Trophoblast cell (in vitro differentiated cells and primary cell): ENCODE data around the gene PCLAF.

Experiments
- DNase-seq, 2 donors: peaks; one replicate each; pipeline ENCODE4 v3.0.0-alpha.2; 2016
- H2AFZ ChIP-seq: 2 replicates; pipeline ENCODE4 v1.6.1; 2013; ENCODE audit warnings: low read length, moderate library complexity, mild to moderate bottlenecking; ENCODE audit not compliant: insufficient read depth, poor library complexity
- H2AK5ac ChIP-seq: 2 replicates; pipeline ENCODE4 v1.6.1; 2013; ENCODE audit warnings: mild to moderate bottlenecking, low read length
- H2BK120ac ChIP-seq: 2 replicates; pipeline ENCODE4 v1.6.1; 2013; ENCODE audit warnings: low read length, mild to moderate bottlenecking, moderate library complexity; ENCODE audit not compliant: insufficient read depth, poor library complexity
- H2BK12ac ChIP-seq: 2 replicates; pipeline ENCODE4 v1.6.1; 2013; ENCODE audit warnings: mild to moderate bottlenecking, low read length, moderate library complexity
- H2BK5ac ChIP-seq: 2 replicates; pipeline ENCODE4 v1.6.1; 2013; ENCODE audit warnings: low read length, low read depth, moderate library complexity, mild to moderate bottlenecking; ENCODE audit not compliant: poor library complexity
- H3K14ac ChIP-seq: 2 replicates; pipeline ENCODE4 v1.6.1; 2013; ENCODE audit warnings: mild to moderate bottlenecking, low read length
- H3K18ac ChIP-seq: 2 replicates; pipeline ENCODE4 v1.6.1; 2013; ENCODE audit warnings: mild to moderate bottlenecking, low read length
- H3K23ac ChIP-seq: 2 replicates; pipeline ENCODE4 v1.6.1; 2013; ENCODE audit warnings: low read length
- H3K27ac ChIP-seq: 2 replicates; pipeline ENCODE4 v1.5.1; 2013; ENCODE audit warnings: low read depth, mild to moderate bottlenecking, inconsistent platforms, low read length, moderate library complexity
- H3K27me3 ChIP-seq: 2 replicates; pipeline ENCODE4 v1.6.1; 2013; ENCODE audit warnings: inconsistent platforms, mild to moderate bottlenecking, low read length, moderate library complexity; ENCODE audit not compliant: insufficient read depth
- H3K36me3 ChIP-seq, 2 experiments: 1 replicate in 1 of 2; 2 replicates in 1 of 2; pipeline ENCODE4 v1.6.1; 2013; ENCODE audit warnings: low read length in 2 of 2, mild to moderate bottlenecking in 2 of 2, moderate library complexity in 1 of 2; ENCODE audit not compliant: insufficient read depth in 2 of 2, control insufficient read depth in 1 of 2
- H3K4ac ChIP-seq: 2 replicates; pipeline ENCODE4 v1.6.1; 2013; ENCODE audit warnings: low read depth, mild to moderate bottlenecking, low read length, moderate library complexity
- H3K4me1 ChIP-seq, 2 experiments: 1 replicate in 1 of 2; 2 replicates in 1 of 2; pipeline ENCODE4 v1.6.1; 2013; ENCODE audit warnings: low read length in 2 of 2, mild to moderate bottlenecking in 2 of 2, moderate library complexity in 1 of 2; ENCODE audit not compliant: insufficient read depth in 2 of 2, control insufficient read depth in 1 of 2
- H3K4me2 ChIP-seq: 2 replicates; pipeline ENCODE4 v1.6.1; 2013; ENCODE audit warnings: inconsistent platforms, mild to moderate bottlenecking, low read length, moderate library complexity
- H3K4me3 ChIP-seq: 2 replicates; pipeline ENCODE4 v1.5.1; 2013; ENCODE audit warnings: mild to moderate bottlenecking, low read depth, low read length, inconsistent platforms
- H3K79me1 ChIP-seq: one replicate; pipeline ENCODE4 v1.6.1; 2013; ENCODE audit warnings: low read length
- H3K79me2 ChIP-seq: 2 replicates; pipeline ENCODE4 v1.6.1; 2013; ENCODE audit warnings: low read length, mild to moderate bottlenecking; ENCODE audit not compliant: control insufficient read depth, insufficient read depth, poor library complexity
- H3K9ac ChIP-seq: 2 replicates; pipeline ENCODE4 v1.6.1; 2013; ENCODE audit warnings: mild to moderate bottlenecking, low read length
- H3K9me3 ChIP-seq: 2 replicates; pipeline ENCODE4 v1.6.1; 2013; ENCODE audit warnings: low read depth, mild to moderate bottlenecking, control low read depth, inconsistent platforms, low read length; ENCODE audit not compliant: insufficient read depth
- H4K12ac ChIP-seq: 2 replicates; pipeline ENCODE4 v1.6.1; 2013; ENCODE audit warnings: low read depth, mild to moderate bottlenecking, low read length, moderate library complexity
- H4K8ac ChIP-seq: 2 replicates; pipeline ENCODE4 v1.6.1; 2013; ENCODE audit warnings: low read depth, mild to moderate bottlenecking, low read length, moderate library complexity
- H4K91ac ChIP-seq: one replicate; pipeline ENCODE4 v1.6.1; 2013; ENCODE audit warnings: low read depth, mild to moderate bottlenecking, low read length, moderate library complexity
- WGBS: extraction: QIAGEN DNeasy Blood & Tissue Kit; methylation state at CpG from one replicate; pipeline ENCODE4 v1.1.7; 2013; ENCODE audit warnings: missing lambda C conversion rate; ENCODE audit not compliant: insufficient read length, insufficient coverage; ENCODE audit errors: extremely low coverage; 5-methylcytosine and 5-hydroxymethylcytosine counted together

Gene PCLAF

GRCh38 chr15:64369078-64369607 lies 12.1 kb downstream of the PCLAF start:
- no peaks in the 10 kb centered on the region for H3K9me3 ChIP-seq
- H3K79me2 ChIP-seq: no peaks in the 10 kb centered on the region
- no peak overlapping the region for H3K14ac ChIP-seq
- peaks cover 6 to 8% of the 10 kb centered on the region in 2 experiments for H3K36me3 ChIP-seq
- no peak for DNase-seq
- H3K4ac ChIP-seq: no peak overlapping the region
- H4K8ac ChIP-seq: no peak overlapping the region
- no peak overlapping the region for H3K4me2 ChIP-seq
- no peaks in the 10 kb centered on the region for H3K79me1 ChIP-seq
- no CpG with 5 or more reads among the region's 2 CpGs for WGBS
- H3K27me3 ChIP-seq: no peaks in the 10 kb centered on the region
- H2BK12ac ChIP-seq: no peak overlapping the region
- H2BK5ac ChIP-seq: no peak overlapping the region
- H2AK5ac ChIP-seq: no peak overlapping the region
- no peak overlapping the region for H3K18ac ChIP-seq
- H3K9ac ChIP-seq: no peak overlapping the region
- no peak overlapping the region for H3K23ac ChIP-seq
- H3K4me3 ChIP-seq: no peak overlapping the region
- H3K27ac ChIP-seq: no peak overlapping the region
- no peak overlapping the region for H4K12ac ChIP-seq
- no peaks in the 10 kb centered on the region for H3K4me1 ChIP-seq
- no peak overlapping the region for H4K91ac ChIP-seq
- H2AFZ ChIP-seq: no peak overlapping the region
- no peak overlapping the region for H2BK120ac ChIP-seq

GRCh38 chr15:64361259-64361658 lies 20.0 kb downstream of the PCLAF start:
- Histone ChIP-seq H3K18ac (no peak overlapping the region), H2BK5ac (no peak overlapping the region)
- WGBS: no CpG with 5 or more reads among the region's 4 CpGs

GRCh38 chr15:64356710-64357040 lies 24.6 kb downstream of the PCLAF start:
- Histone ChIP-seq H3K4ac (no peak overlapping the region), H3K23ac (no peak overlapping the region), H3K14ac (no peak overlapping the region), H2AFZ (no peak overlapping the region), H4K91ac (no peak overlapping the region), H3K4me1 (no peaks in the 10 kb centered on the region), H3K9me3 (no peaks in the 10 kb centered on the region), H3K79me2 (peaks cover 6% of the 10 kb centered on the region), H3K4me2 (peak overlapping the region; percentile 80), H4K8ac (peak overlapping the region; percentile 31), H3K27ac (no peak overlapping the region), H3K27me3 (no peaks in the 10 kb centered on the region), H3K79me1 (peaks cover 7% of the 10 kb centered on the region), H4K12ac (no peak overlapping the region), H3K4me3 (no peak overlapping the region), H2BK12ac (no peak overlapping the region), H3K36me3 (peaks cover 0 to 5% of the 10 kb centered on the region in 2 experiments), H2AK5ac (no peak overlapping the region), H2BK120ac (no peak overlapping the region), H3K18ac (no peak overlapping the region), H3K9ac (no peak overlapping the region), H2BK5ac (no peak overlapping the region)
- WGBS: no CpG with 5 or more reads among the region's 5 CpGs
- DNase-seq: no peak

More at GRCh38 chr15:64361259-64361658, 20.0 kb downstream of the PCLAF start:
- DNase-seq: no peak
- no peak overlapping the region for H2AK5ac ChIP-seq
- H3K4me1 ChIP-seq: no peaks in the 10 kb centered on the region
- H3K4me3 ChIP-seq: no peak overlapping the region
- no peak overlapping the region for H3K9ac ChIP-seq
- H3K4me2 ChIP-seq: no peak overlapping the region
- no peaks in the 10 kb centered on the region for H3K9me3 ChIP-seq
- H4K12ac ChIP-seq: no peak overlapping the region
- no peak overlapping the region for H2BK12ac ChIP-seq
- no peak overlapping the region for H2BK120ac ChIP-seq
- H3K27ac ChIP-seq: no peak overlapping the region
- no peaks in the 10 kb centered on the region for H3K36me3 ChIP-seq
- H3K23ac ChIP-seq: no peak overlapping the region
- no peak overlapping the region for H4K91ac ChIP-seq
- H4K8ac ChIP-seq: no peak overlapping the region
- no peaks in the 10 kb centered on the region for H3K27me3 ChIP-seq
- no peak overlapping the region for H3K14ac ChIP-seq
- H2AFZ ChIP-seq: no peak overlapping the region
- no peak overlapping the region for H3K4ac ChIP-seq
- no peaks in the 10 kb centered on the region for H3K79me2 ChIP-seq
- no peaks in the 10 kb centered on the region for H3K79me1 ChIP-seq

- Histone ChIP-seq H2AFZ (peak within 1 kb of the TSS; percentile 65), H2BK5ac (peak within 1 kb of the TSS; percentile 65), H2BK120ac (peak within 1 kb of the TSS; percentile 61), H4K8ac (peak within 1 kb of the TSS; percentile 81), H3K23ac (peak within 1 kb of the TSS; percentile 67), H3K36me3 (peaks cover 3 to 5% of the 10 kb centered on the region in 2 experiments), H3K14ac (peak within 1 kb of the TSS; percentile 11), H3K27ac (peak within 1 kb of the TSS; percentile 72), H3K9ac (peak within 1 kb of the TSS; percentile 93), H4K12ac (peak within 1 kb of the TSS; percentile 39), H3K4me1 (no peaks in the 10 kb centered on the region), H3K9me3 (no peaks in the 10 kb centered on the region), H3K18ac (peak within 1 kb of the TSS; percentile 83), H2BK12ac (no peak within 1 kb of the TSS), H3K27me3 (no peaks in the 10 kb centered on the region), H3K4me3 (peak within 1 kb of the TSS; percentile 97), H2AK5ac (peak within 1 kb of the TSS; percentile 74), H3K79me2 (peaks cover 6% of the 10 kb centered on the region), H3K4ac (peak within 1 kb of the TSS; percentile 97), H3K4me2 (peak within 1 kb of the TSS; percentile 80), H3K79me1 (peaks cover 7% of the 10 kb centered on the region), H4K91ac (peak within 1 kb of the TSS; percentile 92)
- no CpG with 5 or more reads among the region's 42 CpGs for WGBS
- peak; percentile 97 to 98 for DNase-seq
These were observed 25.1 kb downstream of the PCLAF start, which contains the start of gene CSNK1G1 for GRCh38 chr15:64355944-64356709. TSS of gene CSNK1G1 (minus strand) at chr15:64356173. CDS start at chr15:64300499, 55,674 bp downstream.
